SU-DHL-6 (cell line): ENCODE data around the gene CFAP300.

ENCODE experiments used
- H2AFZ ChIP-seq: fragments of 200-600 bp; sonication (generic); 2 replicates; pipeline ENCODE4 v1.6.1; 2014; ENCODE audit warnings: low read depth, mild to moderate bottlenecking, moderate library complexity, mixed read lengths, antibody characterized with exemption, low read length; ENCODE audit not compliant: severe bottlenecking
- H3F3A ChIP-seq: fragments of 200-600 bp; shearing (Covaris generic); 2 replicates; pipeline ENCODE4 v1.6.0; 2016; ENCODE audit warnings: antibody characterized with exemption, mild to moderate bottlenecking; ENCODE audit not compliant: insufficient read depth
- H3K27ac ChIP-seq: fragments of 200-600 bp; sonication (generic); 2 replicates; pipeline ENCODE4 v1.5.1; 2016; ENCODE audit warnings: low read depth, mild to moderate bottlenecking, low read length, moderate library complexity, mixed read lengths
- H3K27me3 ChIP-seq: fragments of 200-600 bp; sonication (generic), shearing (Covaris generic); 2 replicates; pipeline ENCODE4 v1.6.0; 2014; ENCODE audit warnings: mild to moderate bottlenecking, low read length
- H3K36me3 ChIP-seq: fragments of 200-600 bp; sonication (generic); 2 replicates; pipeline ENCODE4 v1.6.1; 2014; ENCODE audit warnings: mild to moderate bottlenecking, low read length, mixed read lengths
- H3K4me2 ChIP-seq: fragments of 300-600, 200-600 bp; shearing (Covaris generic), sonication (generic); 2 replicates; pipeline ENCODE4 v1.6.0; 2014; ENCODE audit warnings: low read length, low read depth, mild to moderate bottlenecking; ENCODE audit not compliant: poor library complexity, severe bottlenecking
- H3K4me3 ChIP-seq: fragments of 200-600 bp; sonication (generic); 2 replicates; pipeline ENCODE4 v1.5.1; 2014; ENCODE audit warnings: antibody characterized with exemption, low read length, mild to moderate bottlenecking, mixed read lengths; ENCODE audit not compliant: insufficient read depth, poor library complexity, severe bottlenecking
- H3K79me2 ChIP-seq: fragments of 200-600 bp; sonication (generic); 2 replicates; pipeline ENCODE4 v1.6.1; 2014; ENCODE audit warnings: mild to moderate bottlenecking, low read length, moderate library complexity; ENCODE audit not compliant: insufficient read depth
- H3K9ac ChIP-seq: fragments of 200-600 bp; sonication (generic); 2 replicates; pipeline ENCODE4 v1.7.0; 2014; ENCODE audit warnings: mild to moderate bottlenecking, low read length
- H3K9me2 ChIP-seq: fragments of 200-600 bp; sonication (generic); replicated peaks from 2 replicates; pipeline ENCODE4 v1.6.1; 2014; ENCODE audit warnings: low read length; ENCODE audit not compliant: insufficient read depth
- H3K9me3 ChIP-seq: fragments of 200-600 bp; sonication (generic); 2 replicates; pipeline ENCODE4 v1.6.1; 2014; ENCODE audit warnings: low read length, mixed read lengths; ENCODE audit not compliant: insufficient read depth
- H4K20me1 ChIP-seq: fragments of 200-600 bp; sonication (generic); 2 replicates; pipeline ENCODE4 v1.6.1; 2014; ENCODE audit warnings: low read depth, mild to moderate bottlenecking, antibody characterized with exemption, low read length, moderate library complexity, mixed read lengths
- EZH2phosphoT487 ChIP-seq: fragments of 200-600 bp; sonication (generic), shearing (Covaris generic); conservative IDR thresholded peaks from 2 replicates; pipeline ENCODE4 v1.6.1; 2018; ENCODE audit warnings: mild to moderate bottlenecking, antibody characterized with exemption, low read length, moderate library complexity, mixed read lengths
- TF ChIP-seq, protein P1 (sequence below): fragments of 200-600 bp; sonication (generic); IDR thresholded peaks from one replicate; pipeline ENCODE4 v1.5.1; 2017; ENCODE audit warnings: antibody characterized with exemption, mild to moderate bottlenecking, low read length, moderate library complexity; ENCODE audit not compliant: insufficient read depth, poor library complexity, severe bottlenecking

The CFAP300 gene

DNA sequence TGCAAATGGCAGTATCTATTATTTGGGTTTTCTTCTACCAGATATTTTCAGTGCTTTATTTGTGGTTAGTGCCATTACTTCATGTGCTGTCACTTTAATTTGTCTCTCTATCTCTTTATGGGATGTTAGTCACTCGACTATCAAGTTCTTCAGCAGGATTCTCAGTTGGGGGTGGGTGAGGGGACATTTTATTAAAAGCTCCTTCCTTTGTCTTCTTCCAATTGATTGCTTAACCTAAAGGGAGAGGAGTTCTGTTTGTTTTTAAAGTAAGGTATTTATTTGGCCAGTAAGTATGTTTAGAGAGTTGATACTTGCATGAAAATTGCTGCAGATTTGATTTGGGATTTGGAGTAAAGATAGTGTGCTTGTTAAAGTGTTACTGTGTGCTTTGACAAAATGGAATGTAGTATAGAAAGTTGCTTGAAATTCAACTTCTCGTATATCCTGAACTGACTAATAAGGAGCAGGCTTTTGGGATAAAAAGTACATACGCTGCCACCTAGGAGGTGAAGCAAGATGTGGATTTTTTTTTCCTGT lies 73.3 kb downstream of the CFAP300 start:
- Histone ChIP-seq H3F3A (no peaks in the 10 kb centered on the region), H3K9ac (no peak overlapping the region), H3K4me3 (no peak overlapping the region), H3K79me2 (no peaks in the 10 kb centered on the region), H3K36me3 (no peaks in the 10 kb centered on the region), H3K9me3 (no peaks in the 10 kb centered on the region), H2AFZ (no peak overlapping the region), H3K27ac (no peak overlapping the region), H3K27me3 (no peaks in the 10 kb centered on the region), H3K4me2 (no peak overlapping the region), H3K9me2 (no peaks in the 10 kb centered on the region), H4K20me1 (no peaks in the 10 kb centered on the region)
- TF ChIP-seq, protein P1, sequence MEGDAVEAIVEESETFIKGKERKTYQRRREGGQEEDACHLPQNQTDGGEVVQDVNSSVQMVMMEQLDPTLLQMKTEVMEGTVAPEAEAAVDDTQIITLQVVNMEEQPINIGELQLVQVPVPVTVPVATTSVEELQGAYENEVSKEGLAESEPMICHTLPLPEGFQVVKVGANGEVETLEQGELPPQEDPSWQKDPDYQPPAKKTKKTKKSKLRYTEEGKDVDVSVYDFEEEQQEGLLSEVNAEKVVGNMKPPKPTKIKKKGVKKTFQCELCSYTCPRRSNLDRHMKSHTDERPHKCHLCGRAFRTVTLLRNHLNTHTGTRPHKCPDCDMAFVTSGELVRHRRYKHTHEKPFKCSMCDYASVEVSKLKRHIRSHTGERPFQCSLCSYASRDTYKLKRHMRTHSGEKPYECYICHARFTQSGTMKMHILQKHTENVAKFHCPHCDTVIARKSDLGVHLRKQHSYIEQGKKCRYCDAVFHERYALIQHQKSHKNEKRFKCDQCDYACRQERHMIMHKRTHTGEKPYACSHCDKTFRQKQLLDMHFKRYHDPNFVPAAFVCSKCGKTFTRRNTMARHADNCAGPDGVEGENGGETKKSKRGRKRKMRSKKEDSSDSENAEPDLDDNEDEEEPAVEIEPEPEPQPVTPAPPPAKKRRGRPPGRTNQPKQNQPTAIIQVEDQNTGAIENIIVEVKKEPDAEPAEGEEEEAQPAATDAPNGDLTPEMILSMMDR = no peak
- no peak for TF ChIP-seq EZH2phosphoT487

DNA sequence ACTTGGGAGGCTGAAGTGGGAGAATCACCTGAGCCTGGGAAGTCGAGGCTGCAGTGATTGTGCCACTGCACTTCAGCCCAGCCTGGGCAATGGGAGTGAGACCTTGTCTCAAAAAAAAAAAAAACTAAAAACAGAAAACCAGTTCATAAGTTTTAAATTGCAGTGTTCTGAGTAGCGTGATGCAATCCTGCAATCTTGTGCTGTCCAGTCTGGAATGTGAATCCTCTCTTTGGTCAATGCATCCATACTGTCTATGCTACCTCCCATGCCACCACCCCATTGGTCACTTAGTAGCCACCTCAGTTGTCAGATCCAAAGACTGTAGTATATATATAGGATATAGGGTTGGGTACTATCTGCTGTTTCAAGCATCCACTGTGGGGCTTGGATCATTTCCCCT lies 74.1 kb downstream of the CFAP300 start:
- no peak overlapping the region for H3K4me2 ChIP-seq
- no peak overlapping the region for H3K4me3 ChIP-seq
- no peak overlapping the region for H3K9ac ChIP-seq
- H3K9me3 ChIP-seq = no peaks in the 10 kb centered on the region
- TF ChIP-seq, protein P1 = no peak
- TF ChIP-seq EZH2phosphoT487 = no peak
- H3K27ac ChIP-seq = no peak overlapping the region
- no peaks in the 10 kb centered on the region for H3K27me3 ChIP-seq
- no peaks in the 10 kb centered on the region for H3K36me3 ChIP-seq
- H3K79me2 ChIP-seq = no peaks in the 10 kb centered on the region
- H2AFZ ChIP-seq = no peak overlapping the region
- H3F3A ChIP-seq = no peaks in the 10 kb centered on the region
- H4K20me1 ChIP-seq = no peaks in the 10 kb centered on the region
- H3K9me2 ChIP-seq = no peaks in the 10 kb centered on the region
